Neural cell (in vitro differentiated cells): Measurements from ENCODE around the gene OXT.

Experiments
- CTCF ChIP-seq: fragments of 450-650 bp; IDR thresholded peaks from 2 replicates; pipeline ENCODE4 v1.5.1; 2014; ENCODE audit warnings: antibody characterized with exemption, mild to moderate bottlenecking, moderate library complexity; ENCODE audit not compliant: poor library complexity, severe bottlenecking
- EP300 ChIP-seq: fragments of 450-650 bp; conservative IDR thresholded peaks from 2 replicates; pipeline ENCODE4 v1.6.1; 2014; ENCODE audit warnings: antibody characterized with exemption, mild to moderate bottlenecking, moderate library complexity; ENCODE audit not compliant: poor library complexity, severe bottlenecking

DNA sequence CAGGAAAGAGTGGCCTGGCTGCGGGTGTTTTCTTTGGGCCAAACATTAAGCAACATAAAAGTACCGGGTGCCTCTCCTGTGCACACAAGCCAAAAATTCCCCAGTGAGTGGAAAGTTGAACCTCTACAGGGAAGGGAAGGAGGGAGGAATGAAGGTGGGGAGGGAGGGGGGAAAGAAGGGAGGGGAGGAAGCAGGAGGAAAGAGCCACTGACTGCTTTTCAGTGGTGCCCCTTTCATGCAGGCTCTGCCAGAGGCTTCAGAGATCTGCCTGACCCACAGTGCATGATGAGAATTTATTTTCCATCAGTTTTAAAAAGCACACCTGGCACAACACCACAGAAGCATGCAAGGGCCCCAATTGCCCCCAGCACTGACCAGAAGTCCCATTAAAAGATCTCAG lies 40.6 kb downstream of the OXT start:
- TF ChIP-seq CTCF, result no peak
- no peak for TF ChIP-seq EP300
